ENCODE measurements around the gene FRMD8. TPM values are rescaled to one million over a fixed set of nuclear protein-coding genes. Genes with fewer than 3 reads are reported as not detected.
"Not testable (repeated sequence)": the region's sequence is repeated elsewhere in the genome, so short reads cannot be mapped to it uniquely, and the experiment has no call there.

FRMD8 gene
- polyA plus RNA-seq, 1 donor (not counting 4 experiments of a cell fraction or from before 2014, with no cell fraction given), result 24.1 TPM

GRCh38 chr11:65448418-65449105, 62.1 kb downstream of the FRMD8 start:
- H3K27me3 ChIP-seq (ENCODE audit: control insufficient read depth, extremely low read depth, insufficient read depth, low read length), result no peaks in the 10 kb centered on the region
- H3K9me1 ChIP-seq (ENCODE audit: control insufficient read depth, extremely low read depth, insufficient read depth, low read length), result peaks cover under 1% of the 10 kb centered on the region
- TF ChIP-seq EZH2 (IDR thresholded peaks at IDR 0.05; ENCODE audit: low read length) (no peak), CTCF (optimal IDR thresholded peaks at IDR 0.05 in 1 of 3, IDR thresholded peaks at IDR 0.05 in 1 of 3, conservative IDR thresholded peaks at IDR 0.05 in 1 of 3; ENCODE audit: extremely low read depth in 1 of 3, insufficient read depth in 2 of 3, low read length in 3 of 3) (no peak)
- H3K36me3 ChIP-seq (ENCODE audit: control insufficient read depth in 2 of 2, extremely low read depth in 1 of 2, insufficient read depth in 2 of 2, low read length in 2 of 2), result peaks cover 7 to 22% of the 10 kb centered on the region in 2 experiments
- peaks cover 10% of the 10 kb centered on the region for H3K4me1 ChIP-seq (ENCODE audit: control insufficient read depth, extremely low read depth, insufficient read depth, low read length)
- no peak overlapping the region for H3K27ac ChIP-seq (ENCODE audit: control insufficient read depth, insufficient read depth, low read length)
- dilution Hi-C loops (cut with MboI; ENCODE audit: extremely low pct_ligation_motif_present, low sequenced_read_pairs), result no loop called here
- no peak for FAIRE-seq
- H4K20me1 ChIP-seq (ENCODE audit: control insufficient read depth, extremely low read depth, insufficient read depth, low read length), result peaks cover 8% of the 10 kb centered on the region
- H3K4me2 ChIP-seq (ENCODE audit: control insufficient read depth, extremely low read depth, insufficient read depth, low read depth, low read length), result no peak overlapping the region
- no peak overlapping the region for H2AFZ ChIP-seq (ENCODE audit: control insufficient read depth, low read length)
- H3K4me3 ChIP-seq (ENCODE audit: control insufficient read depth in 2 of 3, extremely low read depth in 1 of 3, insufficient read depth in 2 of 3, low read depth in 1 of 3, low read length in 3 of 3), result no peak overlapping the region
- H3K9ac ChIP-seq (ENCODE audit: control insufficient read depth, extremely low read depth, insufficient read depth, low read length), result no peak overlapping the region
- no peaks in the 10 kb centered on the region for H3K79me2 ChIP-seq (ENCODE audit: control insufficient read depth, insufficient read depth, low read length)
- no peak for DNase-seq (ENCODE audit: low read depth, low spot score)
- H3K9me3 ChIP-seq (ENCODE audit: control insufficient read depth, low read depth, low read length), result no peaks in the 10 kb centered on the region

GRCh38 chr11:65451301-65451700, 64.9 kb downstream of the FRMD8 start:
- H3K4me3 ChIP-seq (ENCODE audit: control insufficient read depth in 2 of 3, extremely low read depth in 1 of 3, insufficient read depth in 2 of 3, low read depth in 1 of 3, low read length in 3 of 3); H3K9me1 ChIP-seq (ENCODE audit: control insufficient read depth, extremely low read depth, insufficient read depth, low read length); FAIRE-seq; H3K4me2 ChIP-seq (ENCODE audit: control insufficient read depth, extremely low read depth, insufficient read depth, low read depth, low read length); H3K36me3 ChIP-seq (ENCODE audit: control insufficient read depth in 2 of 2, extremely low read depth in 1 of 2, insufficient read depth in 2 of 2, low read length in 2 of 2); H3K9me3 ChIP-seq (ENCODE audit: control insufficient read depth, low read depth, low read length); H3K27ac ChIP-seq (ENCODE audit: control insufficient read depth, insufficient read depth, low read length); H3K27me3 ChIP-seq (ENCODE audit: control insufficient read depth, extremely low read depth, insufficient read depth, low read length); DNase-seq (ENCODE audit: low read depth, low spot score); H4K20me1 ChIP-seq (ENCODE audit: control insufficient read depth, extremely low read depth, insufficient read depth, low read length); H2AFZ ChIP-seq (ENCODE audit: control insufficient read depth, low read length); H3K9ac ChIP-seq (ENCODE audit: control insufficient read depth, extremely low read depth, insufficient read depth, low read length); H3K79me2 ChIP-seq (ENCODE audit: control insufficient read depth, insufficient read depth, low read length); dilution Hi-C loops (cut with MboI; ENCODE audit: extremely low pct_ligation_motif_present, low sequenced_read_pairs): not testable (repeated sequence)
- peaks cover 27% of the 10 kb centered on the region for H3K4me1 ChIP-seq (ENCODE audit: control insufficient read depth, extremely low read depth, insufficient read depth, low read length)

- H3K4me3 ChIP-seq (ENCODE audit: control insufficient read depth in 2 of 3, extremely low read depth in 1 of 3, insufficient read depth in 2 of 3, low read depth in 1 of 3, low read length in 3 of 3); FAIRE-seq; H3K4me2 ChIP-seq (ENCODE audit: control insufficient read depth, extremely low read depth, insufficient read depth, low read depth, low read length); H3K9ac ChIP-seq (ENCODE audit: control insufficient read depth, extremely low read depth, insufficient read depth, low read length); dilution Hi-C loops (cut with MboI; ENCODE audit: extremely low pct_ligation_motif_present, low sequenced_read_pairs); H3K27ac ChIP-seq (ENCODE audit: control insufficient read depth, insufficient read depth, low read length); H3K27me3 ChIP-seq (ENCODE audit: control insufficient read depth, extremely low read depth, insufficient read depth, low read length); H2AFZ ChIP-seq (ENCODE audit: control insufficient read depth, low read length); H3K9me3 ChIP-seq (ENCODE audit: control insufficient read depth, low read depth, low read length); H4K20me1 ChIP-seq (ENCODE audit: control insufficient read depth, extremely low read depth, insufficient read depth, low read length); H3K36me3 ChIP-seq (ENCODE audit: control insufficient read depth in 2 of 2, extremely low read depth in 1 of 2, insufficient read depth in 2 of 2, low read length in 2 of 2); H3K79me2 ChIP-seq (ENCODE audit: control insufficient read depth, insufficient read depth, low read length); H3K9me1 ChIP-seq (ENCODE audit: control insufficient read depth, extremely low read depth, insufficient read depth, low read length); DNase-seq (ENCODE audit: low read depth, low spot score): not testable (repeated sequence)
- peaks cover 27% of the 10 kb centered on the region for H3K4me1 ChIP-seq (ENCODE audit: control insufficient read depth, extremely low read depth, insufficient read depth, low read length)
Measured at GRCh38 chr11:65452259-65452658, 65.8 kb downstream of the FRMD8 start.
